Stimulated activated naive CD4-positive, alpha-beta T cell treated with Interleukin-2 at 50 U/mL for 16 hours (primary cell): ENCODE data around the gene GPR15.

Source experiments
- DNase-seq: peaks from one replicate; lab custom pipeline; 2025; lab: John Stamatoyannopoulos, UW

Gene GPR15

GRCh38 chr3:98531622-98532274 lies at the start of gene GPR15:
Gene GPR15 (plus strand): TSS chr3:98531978. CDS start chr3:98532034, 56 bp downstream.
- DNase-seq: no peak

GRCh38 chr3:98482717-98483482 lies 48.9 kb upstream of the GPR15 start:
- no peak for DNase-seq

GRCh38 chr3:98483626-98484025 lies 48.2 kb upstream of the GPR15 start:
- DNase-seq: no peak

GRCh38 chr3:98497381-98497780 lies 34.4 kb upstream of the GPR15 start, which contains the start of gene OR5K2:
Gene OR5K2 (plus strand): TSS chr3:98497681. CDS start chr3:98497681, 0 bp downstream.
- DNase-seq: no peak

- DNase-seq: no peak
These were observed 31.8 kb upstream of the GPR15 start for GRCh38 chr3:98500019-98500418.

- no peak for DNase-seq
These were observed 30.5 kb upstream of the GPR15 start for GRCh38 chr3:98501270-98501669.

- DNase-seq: no peak
These were observed 29.8 kb upstream of the GPR15 start for GRCh38 chr3:98501863-98502576.

GRCh38 chr3:98504539-98504938 lies 27.2 kb upstream of the GPR15 start:
- no peak for DNase-seq

- DNase-seq: no peak
These were observed 23.2 kb upstream of the GPR15 start for GRCh38 chr3:98508582-98508981.

- no peak for DNase-seq
These were observed 19.2 kb upstream of the GPR15 start for GRCh38 chr3:98512576-98512975.

- peak; percentile 4 for DNase-seq
These were observed 18.7 kb upstream of the GPR15 start for GRCh38 chr3:98513091-98513511.

- DNase-seq: no peak
These were observed 18.0 kb upstream of the GPR15 start for GRCh38 chr3:98513736-98514135.

- DNase-seq: no peak
These were observed 16.8 kb upstream of the GPR15 start for GRCh38 chr3:98514948-98515347.

GRCh38 chr3:98518816-98519215 lies 13.0 kb upstream of the GPR15 start:
- DNase-seq: no peak

GRCh38 chr3:98519351-98519750 lies 12.4 kb upstream of the GPR15 start:
- peak; percentile 6 for DNase-seq

GRCh38 chr3:98521897-98522543 lies 9.8 kb upstream of the GPR15 start:
- peak; percentile 62 for DNase-seq

GRCh38 chr3:98522544-98523281 lies 9.1 kb upstream of the GPR15 start, which contains the start of gene CLDND1:
Gene CLDND1 (minus strand): TSS chr3:98522902. CDS start chr3:98521424, 1,478 bp downstream.
- peak; percentile 92 for DNase-seq

- no peak for DNase-seq
These were observed 6.3 kb upstream of the GPR15 start for GRCh38 chr3:98525494-98525893.

- DNase-seq: no peak
These were observed 3.1 kb upstream of the GPR15 start for GRCh38 chr3:98528474-98529346.

- no peak for DNase-seq
These were observed 1.8 kb upstream of the GPR15 start for GRCh38 chr3:98529856-98530459.
